Esophagus muscularis mucosa (tissue), 4 donors: ENCODE results near the gene NLK. TPM values are rescaled to one million over a fixed set of nuclear protein-coding genes. Genes with fewer than 3 reads are reported as not detected.

ENCODE experiments used
- DNase-seq: peaks from one replicate; pipeline ENCODE4 v3.0.0-alpha.2; 2017; ENCODE audit errors: extremely low spot score
- H3K27ac ChIP-seq, 4 donors: fragments of 200-600 bp; sonication (generic); replicated peaks in 1 of 4; 1 replicate in 3 of 4; 2 replicates in 1 of 4; pipeline ENCODE4 v1.5.1; 2016 to 2019; ENCODE audit warnings: mild to moderate bottlenecking in 1 of 4
- H3K27me3 ChIP-seq, 4 donors: fragments of 200-600 bp; sonication (generic); one replicate each; pipeline versions ENCODE4 v1.5.1 to v1.6.0; 2016 to 2019
- H3K36me3 ChIP-seq, 4 donors: fragments of 200-600 bp; sonication (generic); one replicate each; pipeline ENCODE4 v1.5.1; 2016 to 2019
- H3K4me1 ChIP-seq, 4 donors: fragments of 200-600 bp; sonication (generic); one replicate each; pipeline ENCODE4 v1.5.1; 2016 to 2019
- H3K4me3 ChIP-seq, 4 donors: fragments of 200-600 bp; sonication (generic); 1 replicate in 2 of 4; 2 replicates in 2 of 4; pipeline ENCODE4 v1.5.1; 2016 to 2019; ENCODE audit warnings: mild to moderate bottlenecking in 4 of 4, moderate library complexity in 1 of 4
- H3K9me3 ChIP-seq, 4 donors: fragments of 200-600 bp; sonication (generic); 1 replicate in 3 of 4; 2 replicates in 1 of 4; pipeline ENCODE4 v1.5.1; 2016 to 2019
- EP300 ChIP-seq: sonication (generic); formaldehyde crosslinking; IDR thresholded peaks from one replicate; pipeline ENCODE4 v1.6.1; 2017; ENCODE audit warnings: antibody characterized with exemption
- POLR2A ChIP-seq: fragments of 450-650 bp; IDR thresholded peaks from one replicate; pipeline ENCODE4 v1.6.1; 2017; ENCODE audit warnings: antibody characterized with exemption, moderate library complexity, mild to moderate bottlenecking, low read depth
- POLR2AphosphoS5 ChIP-seq, 2 donors: sonication (generic); formaldehyde crosslinking; IDR thresholded peaks; one replicate each; pipeline ENCODE4 v1.6.1; 2017; ENCODE audit warnings: antibody characterized with exemption in 2 of 2
- WGBS: methylation state at CpG from one replicate; pipeline ENCODE4 v1.1.5; 2018; 5-methylcytosine and 5-hydroxymethylcytosine counted together
- intact Hi-C: fragments of 100-400 bp; cut with DNase I; formaldehyde crosslinking; loops from one replicate; pipeline ENCODE4 v1.15.1; 2023
- total RNA-seq, 4 donors: library from RNA; depleted of rRNA; stranded (reverse); fragments of >200 nt; gene quantifications; one replicate each; pipeline versions ENCODE4 v1.1.0 to v1.2.1, GENCODE V29; 2016
- TF ChIP-seq, protein P1 (sequence below), 3 experiments: fragments of 200-600 bp in 2 of 3; fragments of 450-650 bp in 1 of 3; sonication (generic) in 2 of 3; IDR thresholded peaks; one replicate each; pipeline ENCODE4 v1.5.1; 2017 to 2019; ENCODE audit warnings: antibody characterized with exemption in 3 of 3, mild to moderate bottlenecking in 2 of 3, moderate library complexity in 1 of 3

NLK gene
- total RNA-seq, 4 donors from 2014 or later, result 10.1 to 16.2 (median 12.6) TPM

DNA sequence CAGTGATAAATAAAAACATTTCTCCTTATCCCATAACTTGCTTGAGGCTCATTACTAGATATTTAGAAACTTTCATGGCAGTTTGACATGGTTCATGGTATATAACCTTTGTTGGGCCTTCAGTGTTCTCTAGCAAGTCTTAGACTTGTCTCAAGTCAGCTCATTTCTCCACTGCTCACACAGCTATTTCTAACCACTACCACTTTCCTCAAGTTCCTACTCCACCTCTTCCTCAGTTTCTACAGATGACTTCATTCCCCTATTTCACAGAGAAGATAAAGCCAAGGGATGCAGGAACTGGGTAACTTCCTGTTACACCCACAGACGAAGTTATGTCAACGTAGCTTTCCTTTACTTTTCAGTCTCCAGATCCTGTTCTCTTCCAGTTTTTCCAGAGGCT lies 23.2 kb downstream of the NLK start:
- no peak overlapping the region for H3K4me3 ChIP-seq
- WGBS, result 58% methylated on average over 2 of the region's 2 CpGs
- H3K27me3 ChIP-seq, result no peaks in the 10 kb centered on the region
- H3K4me1 ChIP-seq, result peaks cover 0 to 14% (median 7%) of the 10 kb centered on the region in 4 donors
- no peaks in the 10 kb centered on the region for H3K36me3 ChIP-seq
- intact Hi-C loops, result no loop called here
- no peak for DNase-seq
- peaks cover 0 to under 1% (median 0%) of the 10 kb centered on the region in 4 donors for H3K9me3 ChIP-seq
- no peak overlapping the region for H3K27ac ChIP-seq
- TF ChIP-seq POLR2A (no peak), POLR2AphosphoS5 (IDR thresholded peaks at IDR 0.05) (no peak), EP300 (no peak)
- TF ChIP-seq, protein P1, sequence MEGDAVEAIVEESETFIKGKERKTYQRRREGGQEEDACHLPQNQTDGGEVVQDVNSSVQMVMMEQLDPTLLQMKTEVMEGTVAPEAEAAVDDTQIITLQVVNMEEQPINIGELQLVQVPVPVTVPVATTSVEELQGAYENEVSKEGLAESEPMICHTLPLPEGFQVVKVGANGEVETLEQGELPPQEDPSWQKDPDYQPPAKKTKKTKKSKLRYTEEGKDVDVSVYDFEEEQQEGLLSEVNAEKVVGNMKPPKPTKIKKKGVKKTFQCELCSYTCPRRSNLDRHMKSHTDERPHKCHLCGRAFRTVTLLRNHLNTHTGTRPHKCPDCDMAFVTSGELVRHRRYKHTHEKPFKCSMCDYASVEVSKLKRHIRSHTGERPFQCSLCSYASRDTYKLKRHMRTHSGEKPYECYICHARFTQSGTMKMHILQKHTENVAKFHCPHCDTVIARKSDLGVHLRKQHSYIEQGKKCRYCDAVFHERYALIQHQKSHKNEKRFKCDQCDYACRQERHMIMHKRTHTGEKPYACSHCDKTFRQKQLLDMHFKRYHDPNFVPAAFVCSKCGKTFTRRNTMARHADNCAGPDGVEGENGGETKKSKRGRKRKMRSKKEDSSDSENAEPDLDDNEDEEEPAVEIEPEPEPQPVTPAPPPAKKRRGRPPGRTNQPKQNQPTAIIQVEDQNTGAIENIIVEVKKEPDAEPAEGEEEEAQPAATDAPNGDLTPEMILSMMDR (IDR thresholded peaks at IDR 0.05), result no peak

DNA sequence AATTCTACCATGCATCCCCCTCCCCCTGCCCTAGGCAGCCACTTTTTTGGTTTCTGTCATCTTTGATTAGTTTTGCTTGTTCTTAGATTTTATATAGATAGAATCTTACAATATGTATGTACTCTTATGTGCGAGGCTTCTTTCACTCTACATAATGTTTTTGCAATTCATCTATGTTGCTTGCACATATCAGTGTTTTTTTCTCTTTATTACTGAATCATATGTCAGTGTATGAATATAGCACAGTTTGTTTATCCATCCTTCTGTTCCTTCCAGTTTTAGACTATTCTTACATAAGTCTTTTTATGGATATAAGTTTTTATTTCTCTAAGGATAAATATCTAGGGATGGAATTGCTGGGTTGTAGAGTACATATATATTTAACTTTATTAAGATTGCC lies 26.6 kb downstream of the NLK start:
- intact Hi-C loops, result no loop called here
- no peak for DNase-seq

DNA sequence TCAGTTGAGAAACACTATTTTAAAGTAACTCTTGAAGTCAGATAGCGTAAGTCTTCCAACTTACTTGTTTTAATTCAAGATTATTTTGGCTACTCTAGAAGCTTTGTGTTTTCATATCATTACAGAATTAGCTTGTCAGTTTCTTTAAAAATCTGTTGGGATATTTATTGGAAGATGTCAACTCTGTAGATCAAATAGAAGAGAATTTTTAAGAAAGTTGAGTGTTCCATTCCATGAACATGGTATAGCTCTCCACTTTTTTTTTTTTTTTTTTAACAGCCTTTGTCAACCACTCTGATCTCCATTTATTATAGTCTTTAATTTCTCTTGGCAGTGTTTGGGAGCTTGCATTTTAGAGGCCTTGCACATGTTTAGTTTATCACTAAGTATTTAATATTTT lies 28.7 kb downstream of the NLK start:
- DNase-seq, result no peak
- Histone ChIP-seq H3K36me3 (no peaks in the 10 kb centered on the region), H3K9me3 (peaks cover 0 to 12% (median 0%) of the 10 kb centered on the region in 4 donors), H3K27me3 (no peaks in the 10 kb centered on the region), H3K4me3 (no peak overlapping the region), H3K27ac (no peak overlapping the region), H3K4me1 (peaks cover 0 to 11% (median 4%) of the 10 kb centered on the region in 4 donors)
- TF ChIP-seq EP300, result no peak
- no peak for TF ChIP-seq POLR2AphosphoS5 (IDR thresholded peaks at IDR 0.05)
- intact Hi-C loops, result no loop called here
- WGBS, result 97% methylated on average over 1 of the region's 1 CpG

More for the DNA sequence above, 26.6 kb downstream of the NLK start:
- Histone ChIP-seq H3K9me3 (peaks cover 0 to 12% (median 0%) of the 10 kb centered on the region in 4 donors), H3K4me3 (no peak overlapping the region), H3K36me3 (no peaks in the 10 kb centered on the region), H3K4me1 (peaks cover 0 to 10% (median 5%) of the 10 kb centered on the region in 4 donors), H3K27ac (no peak overlapping the region), H3K27me3 (no peaks in the 10 kb centered on the region)
- TF ChIP-seq EP300 (no peak), POLR2A (no peak), POLR2AphosphoS5 (IDR thresholded peaks at IDR 0.05) (no peak)
- TF ChIP-seq, protein P1 (IDR thresholded peaks at IDR 0.05), result no peak
- 78% methylated on average over 1 of the region's 1 CpG for WGBS

DNA sequence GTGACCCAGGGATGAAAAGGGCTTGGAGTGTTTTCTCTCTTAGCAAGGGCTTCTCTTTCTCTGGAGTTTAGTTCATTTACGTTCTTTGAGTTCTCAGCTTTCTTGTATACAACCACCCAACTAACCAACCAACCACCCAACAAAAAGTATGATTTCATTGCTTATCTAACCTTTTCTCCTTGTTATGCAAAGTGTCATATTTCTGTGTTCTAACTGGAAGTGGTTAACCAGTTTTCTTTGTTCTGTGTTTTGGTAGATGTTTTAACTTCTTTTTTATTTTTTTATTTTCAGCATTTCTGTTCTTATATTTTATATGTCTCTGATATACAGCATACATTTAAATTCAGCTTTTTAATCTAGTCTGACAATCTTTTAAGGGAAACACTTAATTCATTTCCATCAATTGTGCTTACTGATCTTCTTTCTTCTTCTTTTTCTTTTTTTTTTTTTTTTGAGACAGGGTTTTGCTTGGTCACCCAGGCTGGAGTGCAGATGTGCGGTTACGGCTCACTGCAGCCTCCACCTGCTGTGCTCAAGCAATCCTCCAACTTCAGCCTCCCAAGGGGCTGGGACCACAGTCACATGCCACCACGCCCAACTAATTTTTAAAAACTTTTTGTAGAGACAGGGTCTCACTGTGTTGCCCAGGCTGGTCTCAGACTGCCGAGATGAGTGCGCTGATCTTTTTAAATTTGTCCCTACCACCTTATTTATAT lies 29.6 kb downstream of the NLK start:
- DNase-seq, result no peak
- peaks cover 0 to 12% (median 0%) of the 10 kb centered on the region in 4 donors for H3K9me3 ChIP-seq
- no peaks in the 10 kb centered on the region for H3K27me3 ChIP-seq
- intact Hi-C loops, result no loop called here
- peaks cover 0 to 11% (median 4%) of the 10 kb centered on the region in 4 donors for H3K4me1 ChIP-seq
- H3K4me3 ChIP-seq, result no peak overlapping the region
- H3K36me3 ChIP-seq, result no peaks in the 10 kb centered on the region
- TF ChIP-seq, protein P1 (IDR thresholded peaks at IDR 0.05), result no peak
- TF ChIP-seq POLR2AphosphoS5 (IDR thresholded peaks at IDR 0.05), result no peak
- no peak for TF ChIP-seq EP300
- TF ChIP-seq POLR2A, result no peak
- no peak overlapping the region for H3K27ac ChIP-seq
- WGBS, result 91% methylated on average over 6 of the region's 6 CpGs

DNA sequence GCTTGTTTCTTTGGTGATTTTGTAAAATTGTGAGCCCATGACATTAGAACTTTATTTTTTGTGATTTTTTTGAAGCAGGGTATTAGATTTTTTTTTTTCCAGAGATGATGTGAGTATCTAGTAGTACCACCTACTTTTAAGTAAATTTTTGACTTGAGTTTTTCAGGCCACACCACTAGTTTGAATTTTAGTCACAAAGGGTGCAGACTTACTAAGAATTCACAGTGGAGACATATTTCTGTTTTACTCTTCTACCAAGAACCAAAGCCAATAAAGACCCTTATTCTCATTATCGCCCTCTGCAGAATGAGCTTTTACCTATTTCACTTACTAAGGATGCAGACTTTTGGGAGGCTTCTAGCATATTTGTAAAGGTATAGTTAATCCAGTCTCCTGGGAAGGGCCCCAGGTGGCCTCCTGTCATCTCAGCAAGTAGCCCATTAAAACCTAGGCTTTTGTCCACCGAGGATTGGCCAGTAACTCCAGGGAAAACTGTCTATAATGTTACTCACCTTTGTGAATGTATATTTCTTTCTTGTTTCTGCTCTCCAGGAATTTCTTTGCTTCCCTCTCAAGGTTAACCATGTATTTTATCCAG lies 30.6 kb downstream of the NLK start:
- Histone ChIP-seq H3K4me1 (peaks cover 0 to 11% (median 4%) of the 10 kb centered on the region in 4 donors), H3K4me3 (no peak overlapping the region), H3K36me3 (no peaks in the 10 kb centered on the region), H3K27me3 (no peaks in the 10 kb centered on the region), H3K9me3 (peaks cover 0 to 12% (median 0%) of the 10 kb centered on the region in 4 donors), H3K27ac (no peak overlapping the region)
- TF ChIP-seq, protein P1 (IDR thresholded peaks at IDR 0.05), result no peak
- TF ChIP-seq POLR2A (no peak), POLR2AphosphoS5 (IDR thresholded peaks at IDR 0.05) (no peak), EP300 (no peak)
- no peak for DNase-seq
- intact Hi-C loops, result no loop called here
- WGBS, result 97% methylated on average over 2 of the region's 2 CpGs
